HepG2 (cell line): Measurements from ENCODE around the gene MTSS2. TPM values are rescaled to one million over a fixed set of nuclear protein-coding genes. Genes with fewer than 3 reads are reported as not detected.

ENCODE experiments used
- ATF7-NPFF ChIP-seq: sonication (generic); formaldehyde crosslinking; IDR thresholded peaks from 2 replicates; pipeline ENCODE4 v1.8.1; 2023; ENCODE audit warnings: mild to moderate bottlenecking, low read depth, missing genetic modification reagents, moderate library complexity
- DNMT1 ChIP-seq: sonication (generic); formaldehyde crosslinking; IDR thresholded peaks from 2 replicates; pipeline ENCODE4 v1.5.1; 2020; ENCODE audit warnings: mild to moderate bottlenecking, missing genetic modification reagents
- HNF1B ChIP-seq: sonication (generic); formaldehyde crosslinking; IDR thresholded peaks from 2 replicates; pipeline ENCODE4 v1.5.1; 2020; ENCODE audit warnings: mild to moderate bottlenecking, moderate library complexity, missing genetic modification reagents
- PHF5A ChIP-seq: IDR thresholded peaks from one replicate; pipeline ENCODE4 v1.6.1; 2018; ENCODE audit warnings: low read depth, missing genetic modification reagents; ENCODE audit not compliant: unreplicated experiment
- TBL1XR1 ChIP-seq: fragments of 150-350 bp; IDR thresholded peaks from 2 replicates; pipeline ENCODE4 v1.6.1; 2014; ENCODE audit warnings: borderline replicate concordance, low read length; ENCODE audit not compliant: partially characterized antibody
- THAP11 ChIP-seq: IDR thresholded peaks from 2 replicates; pipeline ENCODE4 v1.6.1; 2016; ENCODE audit warnings: missing biosample characterization, missing genetic modification reagents
- ZBTB14 ChIP-seq: sonication (generic); formaldehyde crosslinking; IDR thresholded peaks from 2 replicates; pipeline ENCODE4 v1.4.0; 2020; ENCODE audit warnings: missing genetic modification reagents
- ZBTB34 ChIP-seq: sonication (generic); formaldehyde crosslinking; IDR thresholded peaks from 2 replicates; pipeline ENCODE4 v1.8.0; 2022; ENCODE audit warnings: mild to moderate bottlenecking, missing genetic modification reagents
- ZFP91 ChIP-seq: sonication (generic); formaldehyde crosslinking; IDR thresholded peaks from 2 replicates; pipeline ENCODE4 v1.9.0; 2022; ENCODE audit warnings: missing genetic modification reagents, mild to moderate bottlenecking, borderline replicate concordance
- ZNF354B ChIP-seq: sonication (generic); formaldehyde crosslinking; IDR thresholded peaks from 2 replicates; pipeline ENCODE4 v1.8.0; 2022; ENCODE audit warnings: mild to moderate bottlenecking, missing genetic modification reagents
- ZNF687 ChIP-seq: sonication (generic); formaldehyde crosslinking; IDR thresholded peaks from 2 replicates; pipeline ENCODE4 v1.5.1; 2020; ENCODE audit warnings: mild to moderate bottlenecking, missing genetic modification reagents, moderate library complexity
- ZNF772 ChIP-seq: sonication (generic); formaldehyde crosslinking; IDR thresholded peaks from 2 replicates; pipeline ENCODE4 v1.5.0; 2020; ENCODE audit warnings: mild to moderate bottlenecking, missing genetic modification reagents
- polyA plus RNA-seq, 8 experiments: library from polyadenylated mRNA; depleted of rRNA in 3 of 8; stranded (reverse) in 7 of 8; unstranded in 1 of 8; fragments of >200 nt; fragmentation: Illumina TruSeq in 4 of 8; extraction: Trizol in 4 of 8; gene quantifications; 2 replicates each; pipeline versions ENCODE4 v1.2.1 to v1.2.3, GENCODE V29; 2011 to 2016; ENCODE audit warnings: low read depth in 4 of 8, missing spikeins in 1 of 8, mixed read lengths in 1 of 8; ENCODE audit not compliant: insufficient read depth in 1 of 8
- total RNA-seq, 5 experiments: library from RNA; depleted of rRNA; stranded (reverse); fragments of >200 nt; fragmentation: Illumina TruSeq; extraction: Trizol; gene quantifications; 2 replicates each; pipeline ENCODE4 v1.2.3, GENCODE V29; 2016; ENCODE audit warnings: low read depth in 1 of 5

MTSS2 gene
- total and polyA plus RNA-seq, 2 of the 13 experiments (the other 11 are each of a cell fraction or from before 2014, with no cell fraction given): 132 to 242 TPM

- TF ChIP-seq ZBTB34: no peak
- peak; percentile 61 for TF ChIP-seq ZNF687 (CRISPR knock-in tag)
- peak; percentile 61; the same call in 1 of the 2 replicates for TF ChIP-seq ZFP91
- TF ChIP-seq ZNF354B: no peak
- TF ChIP-seq THAP11 (CRISPR knock-in tag): no peak
- TF ChIP-seq ZBTB14 (CRISPR knock-in tag): no peak
- TF ChIP-seq PHF5A (CRISPR knock-in tag): no peak
- TF ChIP-seq DNMT1 (CRISPR knock-in tag): no peak
- no peak; the same call in 1 of the 2 replicates for TF ChIP-seq ATF7-NPFF (CRISPR knock-in tag)
- TF ChIP-seq ZNF772 (CRISPR knock-in tag): no peak
- TF ChIP-seq HNF1B (CRISPR knock-in tag): 0 out of 2 replicates have a peak, but pooled peaks have one; percentile 33
- no peak for TF ChIP-seq TBL1XR1
Observed at GRCh38 chr16:70661918-70662641, 23.8 kb downstream of the MTSS2 start (continued).
